Nephron (organoid): ENCODE data around the gene SLC3A2.

ENCODE experiments used
- H3K27ac Mint-ChIP-seq, 3 experiments: 2 replicates each; pipeline ENCODE4 v1.8.0; 2020; ENCODE audit warnings: mixed read lengths in 3 of 3, mild to moderate bottlenecking in 2 of 3, moderate library complexity in 1 of 3
- H3K27me3 Mint-ChIP-seq: 2 replicates; pipeline ENCODE4 v1.8.0; 2021; ENCODE audit warnings: low read depth, mild to moderate bottlenecking, moderate library complexity, mixed read lengths
- H3K36me3 Mint-ChIP-seq: 2 replicates; pipeline ENCODE4 v1.8.0; 2020; ENCODE audit warnings: low read depth, mixed read lengths
- H3K4me1 Mint-ChIP-seq: 2 replicates; pipeline ENCODE4 v1.8.0; 2020; ENCODE audit warnings: mixed read lengths
- H3K4me3 Mint-ChIP-seq, 3 experiments: 2 replicates each; pipeline ENCODE4 v1.8.0; 2020; ENCODE audit warnings: mild to moderate bottlenecking in 3 of 3, mixed read lengths in 3 of 3, moderate library complexity in 2 of 3
- H3K9me3 Mint-ChIP-seq: 2 replicates; pipeline ENCODE4 v1.8.0; 2020; ENCODE audit warnings: mixed read lengths
- CTCF ChIP-seq, 3 experiments: fragments of 200-600 bp; sonication (generic); IDR thresholded peaks; one replicate each; pipeline ENCODE4 v1.5.0; 2021; ENCODE audit warnings: antibody characterized with exemption in 3 of 3; ENCODE audit not compliant: unreplicated experiment in 3 of 3

SLC3A2 gene

GRCh38 chr11:62919476-62919875, 38.8 kb downstream of the SLC3A2 start:
- H3K27ac Mint-ChIP-seq = no peak overlapping the region
- H3K4me1 Mint-ChIP-seq = peaks cover 27% of the 10 kb centered on the region
- no peaks in the 10 kb centered on the region for H3K36me3 Mint-ChIP-seq
- no peak for TF ChIP-seq CTCF (IDR thresholded peaks at IDR 0.05; ENCODE audit: unreplicated experiment in 3 of 3)
- H3K9me3 Mint-ChIP-seq = no peaks in the 10 kb centered on the region
- peak overlapping the region in 1 of 3 experiments; percentile 11 for H3K4me3 Mint-ChIP-seq
- H3K27me3 Mint-ChIP-seq = peaks cover 51% of the 10 kb centered on the region

GRCh38 chr11:62919898-62920640, 39.4 kb downstream of the SLC3A2 start:
- H3K36me3 Mint-ChIP-seq = no peaks in the 10 kb centered on the region
- peak overlapping the region in 1 of 3 experiments; percentile 11 for H3K4me3 Mint-ChIP-seq
- TF ChIP-seq CTCF (IDR thresholded peaks at IDR 0.05; ENCODE audit: unreplicated experiment in 3 of 3) = no peak
- peaks cover 27% of the 10 kb centered on the region for H3K4me1 Mint-ChIP-seq
- H3K9me3 Mint-ChIP-seq = no peaks in the 10 kb centered on the region
- H3K27me3 Mint-ChIP-seq = peaks cover 57% of the 10 kb centered on the region
- no peak overlapping the region for H3K27ac Mint-ChIP-seq

- H3K9me3 Mint-ChIP-seq = no peaks in the 10 kb centered on the region
- H3K4me3 Mint-ChIP-seq = peak within 1 kb of the TSS in 1 of 3 experiments; percentile 65
- TF ChIP-seq CTCF (IDR thresholded peaks at IDR 0.05; ENCODE audit: unreplicated experiment in 3 of 3) = no peak
- H3K27ac Mint-ChIP-seq = no peak within 1 kb of the TSS
- no peaks in the 10 kb centered on the region for H3K36me3 Mint-ChIP-seq
- peaks cover 32% of the 10 kb centered on the region for H3K4me1 Mint-ChIP-seq
- peaks cover 68% of the 10 kb centered on the region for H3K27me3 Mint-ChIP-seq
These were observed 40.5 kb downstream of the SLC3A2 start, which contains the start of gene CHRM1 for GRCh38 chr11:62921201-62921572. Gene CHRM1, minus strand, starts transcription at chr11:62921363. Its CDS starts 10,263 bp downstream, at chr11:62911100.

GRCh38 chr11:62921573-62922188, 41.0 kb downstream of the SLC3A2 start:
- Mint-ChIP-seq H3K36me3 (no peaks in the 10 kb centered on the region), H3K4me1 (peaks cover 32% of the 10 kb centered on the region), H3K4me3 (no peak overlapping the region), H3K9me3 (no peaks in the 10 kb centered on the region), H3K27ac (no peak overlapping the region), H3K27me3 (peaks cover 73% of the 10 kb centered on the region)
- TF ChIP-seq CTCF (IDR thresholded peaks at IDR 0.05; ENCODE audit: unreplicated experiment in 3 of 3) = no peak

- Mint-ChIP-seq H3K27me3 (peaks cover 76% of the 10 kb centered on the region), H3K4me1 (peaks cover 33% of the 10 kb centered on the region), H3K4me3 (peak overlapping the region; percentile 61 to 78 (median 65)), H3K9me3 (no peaks in the 10 kb centered on the region), H3K36me3 (no peaks in the 10 kb centered on the region), H3K27ac (no peak overlapping the region)
- TF ChIP-seq CTCF (IDR thresholded peaks at IDR 0.05; ENCODE audit: unreplicated experiment in 3 of 3) = no peak
These were observed 41.5 kb downstream of the SLC3A2 start for GRCh38 chr11:62922189-62922589.
